IMR-90 (cell line): ENCODE results near the gene MRTFA.

Source experiments
- CHD1 ChIP-seq: IDR thresholded peaks from 2 replicates; pipeline ENCODE4 v1.6.1; 2012; ENCODE audit warnings: low read depth, low read length, improper control_type of control experiment
- POLR2A ChIP-seq: IDR thresholded peaks from 2 replicates; pipeline ENCODE4 v1.6.1; 2012; ENCODE audit warnings: mild to moderate bottlenecking, low read depth, low read length
- SMC3 ChIP-seq: fragments of 150-350 bp; IDR thresholded peaks from 2 replicates; pipeline ENCODE4 v1.6.1; 2016; ENCODE audit warnings: low read depth, mild to moderate bottlenecking, antibody characterized with exemption, low read length, moderate library complexity
- USF2 ChIP-seq: fragments of 150-350 bp; IDR thresholded peaks from 2 replicates; pipeline ENCODE4 v1.6.1; 2017; ENCODE audit warnings: mild to moderate bottlenecking, antibody characterized with exemption, low read length, low read depth
- TF ChIP-seq, protein P1 (sequence below): conservative IDR thresholded peaks from 2 replicates; pipeline ENCODE4 v1.5.1; 2012; ENCODE audit warnings: mild to moderate bottlenecking, low read depth, low read length, improper control_type of control experiment

DNA sequence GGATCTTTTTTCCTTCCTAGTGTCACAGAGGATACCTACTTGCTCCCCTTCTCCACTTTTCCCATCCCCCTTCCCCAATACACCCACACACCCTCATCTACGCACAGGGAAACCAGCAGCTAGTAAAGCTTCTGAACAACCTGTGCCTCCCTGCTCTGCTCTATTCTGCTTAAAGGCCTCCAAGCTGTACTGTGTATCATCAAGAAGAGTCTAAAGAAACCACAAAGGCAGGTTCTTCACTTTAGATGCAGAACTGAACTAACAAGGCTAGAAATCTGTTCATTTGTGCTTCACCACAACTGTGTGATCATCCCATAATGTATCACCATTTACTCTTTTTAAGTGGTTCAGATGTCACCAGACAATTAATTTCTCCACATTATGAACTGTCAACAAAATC lies 133.6 kb downstream of the MRTFA start:
- TF ChIP-seq, protein P1, sequence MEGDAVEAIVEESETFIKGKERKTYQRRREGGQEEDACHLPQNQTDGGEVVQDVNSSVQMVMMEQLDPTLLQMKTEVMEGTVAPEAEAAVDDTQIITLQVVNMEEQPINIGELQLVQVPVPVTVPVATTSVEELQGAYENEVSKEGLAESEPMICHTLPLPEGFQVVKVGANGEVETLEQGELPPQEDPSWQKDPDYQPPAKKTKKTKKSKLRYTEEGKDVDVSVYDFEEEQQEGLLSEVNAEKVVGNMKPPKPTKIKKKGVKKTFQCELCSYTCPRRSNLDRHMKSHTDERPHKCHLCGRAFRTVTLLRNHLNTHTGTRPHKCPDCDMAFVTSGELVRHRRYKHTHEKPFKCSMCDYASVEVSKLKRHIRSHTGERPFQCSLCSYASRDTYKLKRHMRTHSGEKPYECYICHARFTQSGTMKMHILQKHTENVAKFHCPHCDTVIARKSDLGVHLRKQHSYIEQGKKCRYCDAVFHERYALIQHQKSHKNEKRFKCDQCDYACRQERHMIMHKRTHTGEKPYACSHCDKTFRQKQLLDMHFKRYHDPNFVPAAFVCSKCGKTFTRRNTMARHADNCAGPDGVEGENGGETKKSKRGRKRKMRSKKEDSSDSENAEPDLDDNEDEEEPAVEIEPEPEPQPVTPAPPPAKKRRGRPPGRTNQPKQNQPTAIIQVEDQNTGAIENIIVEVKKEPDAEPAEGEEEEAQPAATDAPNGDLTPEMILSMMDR: no peak
- TF ChIP-seq POLR2A (no peak), CHD1 (no peak), USF2 (no peak), SMC3 (no peak)
